ENCODE measurements around the gene MAML2.

The MAML2 gene

DNA sequence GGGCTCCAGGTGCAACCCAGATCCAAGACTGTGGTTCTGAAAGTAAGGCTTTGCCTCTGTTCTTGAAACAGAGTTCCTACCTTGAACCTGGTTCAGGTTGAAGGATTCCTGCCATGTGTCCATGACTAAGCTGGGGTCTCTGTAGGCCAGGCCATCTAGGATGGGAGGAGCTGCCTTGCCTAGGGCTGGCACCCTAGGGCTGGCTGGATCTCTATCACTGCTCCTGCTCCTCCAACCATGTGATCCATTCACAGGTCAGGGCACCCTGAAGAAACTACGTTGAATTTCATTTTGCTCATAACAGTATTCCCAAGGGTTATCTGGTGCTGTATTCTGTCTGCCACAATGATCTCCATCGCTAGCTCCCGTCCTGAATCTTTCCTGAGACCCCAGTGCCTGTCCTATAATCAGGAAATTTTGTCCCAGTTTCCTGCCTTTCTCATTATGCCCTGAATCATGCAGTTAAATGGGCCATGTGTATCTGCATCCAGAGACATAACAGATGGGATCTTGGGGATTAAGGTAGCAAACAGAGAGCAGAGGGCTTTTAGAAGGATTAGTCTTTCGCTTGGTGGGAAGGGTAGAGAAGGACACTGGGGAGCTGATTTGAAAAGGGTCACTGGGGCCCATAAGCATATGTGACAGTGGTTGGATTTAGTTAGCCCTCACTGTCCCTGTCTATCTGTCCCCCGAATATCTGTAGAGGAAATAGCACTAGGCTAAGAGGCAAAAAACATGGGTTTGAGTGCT lies 320.9 kb downstream of the MAML2 start:
- no peak for DNase-seq (ENCODE audit: low spot score)
- TF ChIP-seq, protein P1, sequence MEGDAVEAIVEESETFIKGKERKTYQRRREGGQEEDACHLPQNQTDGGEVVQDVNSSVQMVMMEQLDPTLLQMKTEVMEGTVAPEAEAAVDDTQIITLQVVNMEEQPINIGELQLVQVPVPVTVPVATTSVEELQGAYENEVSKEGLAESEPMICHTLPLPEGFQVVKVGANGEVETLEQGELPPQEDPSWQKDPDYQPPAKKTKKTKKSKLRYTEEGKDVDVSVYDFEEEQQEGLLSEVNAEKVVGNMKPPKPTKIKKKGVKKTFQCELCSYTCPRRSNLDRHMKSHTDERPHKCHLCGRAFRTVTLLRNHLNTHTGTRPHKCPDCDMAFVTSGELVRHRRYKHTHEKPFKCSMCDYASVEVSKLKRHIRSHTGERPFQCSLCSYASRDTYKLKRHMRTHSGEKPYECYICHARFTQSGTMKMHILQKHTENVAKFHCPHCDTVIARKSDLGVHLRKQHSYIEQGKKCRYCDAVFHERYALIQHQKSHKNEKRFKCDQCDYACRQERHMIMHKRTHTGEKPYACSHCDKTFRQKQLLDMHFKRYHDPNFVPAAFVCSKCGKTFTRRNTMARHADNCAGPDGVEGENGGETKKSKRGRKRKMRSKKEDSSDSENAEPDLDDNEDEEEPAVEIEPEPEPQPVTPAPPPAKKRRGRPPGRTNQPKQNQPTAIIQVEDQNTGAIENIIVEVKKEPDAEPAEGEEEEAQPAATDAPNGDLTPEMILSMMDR (IDR thresholded peaks at IDR 0.05): no peak
- H3K27ac ChIP-seq: no peak overlapping the region
- no peak overlapping the region for H3K4me3 ChIP-seq

- TF ChIP-seq, protein P1 (IDR thresholded peaks at IDR 0.05): no peak
- Histone ChIP-seq H3K4me3 (no peak overlapping the region), H3K27ac (no peak overlapping the region)
- DNase-seq (ENCODE audit: low spot score): no peak
These were observed 322.9 kb downstream of the MAML2 start for GRCh38 chr11:96019810-96020747.

DNA sequence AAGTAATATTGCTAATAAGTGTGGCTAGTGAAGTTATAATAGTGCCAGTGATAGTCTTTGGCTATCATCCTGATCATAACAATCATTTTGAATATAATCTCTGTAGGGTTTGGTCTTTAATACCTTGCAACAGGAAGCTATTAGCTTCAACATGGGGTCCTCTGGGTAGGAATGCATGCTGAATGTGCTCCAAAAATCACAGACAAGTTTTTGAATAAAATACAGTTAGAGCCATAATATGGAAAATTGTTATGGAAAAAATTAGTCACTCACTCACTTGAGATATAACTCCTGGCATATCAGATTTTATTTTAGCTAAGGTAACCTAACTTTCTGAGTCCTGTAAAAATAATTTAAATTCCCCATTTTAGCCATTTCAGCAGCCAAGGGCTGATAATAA lies 323.7 kb downstream of the MAML2 start:
- Histone ChIP-seq H3K4me3 (no peak overlapping the region), H3K27ac (no peak overlapping the region)
- TF ChIP-seq, protein P1 (IDR thresholded peaks at IDR 0.05): no peak
- no peak for DNase-seq (ENCODE audit: low spot score)

GRCh38 chr11:96017856-96018255 lies 325.1 kb downstream of the MAML2 start:
- no peak overlapping the region for H3K4me3 ChIP-seq
- no peak for DNase-seq (ENCODE audit: low spot score)
- no peak overlapping the region for H3K27ac ChIP-seq
- TF ChIP-seq, protein P1 (IDR thresholded peaks at IDR 0.05): no peak

- Histone ChIP-seq H3K4me3 (no peak overlapping the region), H3K27ac (no peak overlapping the region)
- DNase-seq (ENCODE audit: low spot score): no peak
- TF ChIP-seq, protein P1 (IDR thresholded peaks at IDR 0.05): no peak
These were observed 326.0 kb downstream of the MAML2 start for GRCh38 chr11:96016978-96017502.

DNA sequence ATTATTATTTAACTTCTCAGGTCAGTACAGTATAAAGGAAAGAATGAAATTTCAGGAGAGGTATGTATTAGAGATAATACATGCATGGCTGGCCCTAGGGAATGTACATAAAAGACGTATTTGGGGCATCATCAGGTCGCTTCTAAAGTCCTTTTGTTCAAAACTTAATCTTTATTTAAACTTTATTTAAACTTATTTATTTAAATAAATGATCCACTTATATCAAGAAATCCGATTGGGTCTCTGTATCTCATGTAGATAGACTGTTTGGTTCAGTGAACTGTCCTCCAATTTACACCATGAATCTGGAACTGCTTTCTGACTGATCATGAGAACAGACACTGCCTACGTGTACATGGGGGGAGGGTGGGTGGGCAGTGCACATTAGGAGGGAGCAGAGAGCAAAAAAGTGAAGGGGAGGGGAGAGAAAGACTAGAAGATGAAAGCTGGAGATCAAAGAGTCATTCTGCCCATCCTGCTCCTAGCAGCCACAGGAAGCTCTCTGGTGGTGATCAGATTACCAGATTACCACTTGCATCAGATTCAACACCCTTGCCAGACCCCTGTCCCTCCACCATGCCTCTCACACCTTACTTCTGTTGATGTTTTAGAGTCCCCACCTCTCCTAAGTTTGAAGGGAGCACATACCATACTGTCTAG lies 327.0 kb downstream of the MAML2 start:
- Histone ChIP-seq H3K27ac (no peak overlapping the region), H3K4me3 (no peak overlapping the region)
- TF ChIP-seq, protein P1 (IDR thresholded peaks at IDR 0.05): no peak
- DNase-seq (ENCODE audit: low spot score): no peak

Data from coronary artery (tissue), 2 donors.